HG03565 (cell line): ENCODE results near the gene CUTA.

Experiments used
- ATAC-seq: cut with Tn5 transposase; IDR thresholded peaks from one replicate; pipeline ENCODE4 v1.9.1; 2021; ENCODE audit warnings: mild to moderate bottlenecking, moderate library complexity; ENCODE audit not compliant: unreplicated experiment

The CUTA gene, protein sequence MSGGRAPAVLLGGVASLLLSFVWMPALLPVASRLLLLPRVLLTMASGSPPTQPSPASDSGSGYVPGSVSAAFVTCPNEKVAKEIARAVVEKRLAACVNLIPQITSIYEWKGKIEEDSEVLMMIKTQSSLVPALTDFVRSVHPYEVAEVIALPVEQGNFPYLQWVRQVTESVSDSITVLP

GRCh38 chr6:33417903-33418689 is at the start of gene CUTA:
CUTA (minus strand) TSS chr6:33418107; CDS start chr6:33418000, 107 bp downstream.
- peak; percentile 80 for ATAC-seq

DNA sequence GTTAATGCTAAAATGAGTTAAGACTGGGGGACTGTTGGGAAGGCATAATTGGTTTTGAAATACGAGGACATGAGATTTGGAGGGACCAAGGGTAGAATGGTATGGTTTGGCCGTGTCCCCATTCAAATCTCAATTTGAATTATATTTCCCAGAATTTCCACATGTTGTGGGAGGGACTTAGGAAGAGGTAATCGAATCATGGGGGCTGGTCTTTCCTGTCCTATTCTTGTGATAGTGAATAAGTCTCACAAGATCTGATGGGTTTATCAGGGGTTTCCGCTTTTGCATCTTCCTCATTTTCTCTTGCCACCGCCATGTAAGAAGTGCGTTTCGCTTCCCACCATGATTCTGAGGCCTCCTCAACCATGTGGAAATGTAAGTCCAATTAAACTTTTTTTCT is 49.2 kb upstream of the CUTA start:
- ATAC-seq, result no peak

GRCh38 chr6:33466075-33466735 is 48.3 kb upstream of the CUTA start:
- no peak for ATAC-seq

- no peak for ATAC-seq
Observed at GRCh38 chr6:33459226-33459625, 41.3 kb upstream of the CUTA start.

GRCh38 chr6:33458676-33459075 is 40.8 kb upstream of the CUTA start:
- no peak for ATAC-seq

GRCh38 chr6:33456156-33456555 is 38.2 kb upstream of the CUTA start:
- ATAC-seq, result no peak

DNA sequence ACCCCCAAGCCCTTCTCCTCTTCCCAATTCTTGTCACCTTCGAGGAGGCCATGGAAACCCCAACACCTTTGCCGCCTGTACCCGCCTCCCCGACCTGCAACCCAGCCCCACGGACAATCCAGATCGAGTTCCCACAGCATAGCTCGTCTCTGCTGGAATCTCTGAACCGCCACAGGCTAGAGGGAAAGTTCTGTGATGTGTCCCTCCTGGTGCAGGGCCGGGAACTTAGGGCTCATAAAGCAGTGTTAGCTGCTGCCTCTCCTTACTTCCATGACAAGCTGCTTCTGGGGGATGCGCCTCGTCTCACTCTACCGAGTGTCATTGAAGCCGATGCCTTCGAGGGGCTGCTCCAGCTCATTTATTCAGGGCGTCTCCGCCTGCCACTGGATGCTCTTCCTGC is 37.1 kb upstream of the CUTA start:
- ATAC-seq, result no peak

- peak; percentile 96 for ATAC-seq
Observed at GRCh38 chr6:33454009-33454946, 36.4 kb upstream of the CUTA start, which contains the start of gene ZBTB9. ZBTB9 (plus strand) TSS chr6:33454576; CDS start chr6:33455101, 525 bp downstream.

GRCh38 chr6:33453393-33454008 is 35.6 kb upstream of the CUTA start:
- ATAC-seq, result no peak

- ATAC-seq, result no peak
Observed at GRCh38 chr6:33452496-33452895, 34.6 kb upstream of the CUTA start.

GRCh38 chr6:33451606-33452005 is 33.7 kb upstream of the CUTA start:
- no peak for ATAC-seq

DNA sequence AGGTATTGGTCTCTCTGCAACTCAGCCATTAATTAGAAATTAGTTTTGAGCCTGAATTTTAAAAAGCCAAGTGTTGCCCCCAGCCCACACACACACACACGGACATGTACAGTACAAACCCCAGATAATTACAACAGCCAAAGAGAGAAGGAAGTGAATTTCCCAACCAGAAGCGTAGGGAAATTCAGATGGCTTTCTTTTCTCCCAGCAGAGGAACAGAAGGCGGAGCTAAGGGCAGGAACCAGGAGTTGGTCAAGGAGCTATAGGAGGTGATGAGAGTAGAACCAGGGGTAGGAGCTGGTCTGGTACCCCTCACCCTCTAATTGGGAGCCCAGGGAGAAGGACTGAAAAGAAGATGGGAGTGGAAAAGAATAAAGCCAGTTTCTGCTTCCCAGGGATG is 32.5 kb upstream of the CUTA start:
- ATAC-seq, result no peak

DNA sequence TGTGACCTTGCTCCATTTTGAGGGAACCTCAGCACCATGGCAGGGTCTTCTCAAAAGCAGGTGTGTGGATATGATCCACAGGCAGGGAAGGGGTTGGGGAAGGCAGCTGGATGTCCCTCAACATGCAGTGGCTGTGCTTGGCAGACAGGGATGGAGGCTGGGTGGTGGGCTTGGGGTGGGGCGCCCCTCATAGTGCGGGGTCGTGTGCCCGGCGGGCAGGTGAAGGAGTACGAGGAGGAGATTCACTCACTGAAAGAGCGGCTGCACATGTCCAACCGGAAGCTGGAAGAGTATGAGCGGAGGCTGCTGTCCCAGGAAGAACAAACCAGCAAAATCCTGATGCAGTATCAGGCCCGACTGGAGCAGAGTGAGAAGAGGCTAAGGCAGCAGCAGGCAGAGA is 28.4 kb upstream of the CUTA start:
- no peak for ATAC-seq

- ATAC-seq, result no peak
Observed at GRCh38 chr6:33445119-33445603, 27.3 kb upstream of the CUTA start.

DNA sequence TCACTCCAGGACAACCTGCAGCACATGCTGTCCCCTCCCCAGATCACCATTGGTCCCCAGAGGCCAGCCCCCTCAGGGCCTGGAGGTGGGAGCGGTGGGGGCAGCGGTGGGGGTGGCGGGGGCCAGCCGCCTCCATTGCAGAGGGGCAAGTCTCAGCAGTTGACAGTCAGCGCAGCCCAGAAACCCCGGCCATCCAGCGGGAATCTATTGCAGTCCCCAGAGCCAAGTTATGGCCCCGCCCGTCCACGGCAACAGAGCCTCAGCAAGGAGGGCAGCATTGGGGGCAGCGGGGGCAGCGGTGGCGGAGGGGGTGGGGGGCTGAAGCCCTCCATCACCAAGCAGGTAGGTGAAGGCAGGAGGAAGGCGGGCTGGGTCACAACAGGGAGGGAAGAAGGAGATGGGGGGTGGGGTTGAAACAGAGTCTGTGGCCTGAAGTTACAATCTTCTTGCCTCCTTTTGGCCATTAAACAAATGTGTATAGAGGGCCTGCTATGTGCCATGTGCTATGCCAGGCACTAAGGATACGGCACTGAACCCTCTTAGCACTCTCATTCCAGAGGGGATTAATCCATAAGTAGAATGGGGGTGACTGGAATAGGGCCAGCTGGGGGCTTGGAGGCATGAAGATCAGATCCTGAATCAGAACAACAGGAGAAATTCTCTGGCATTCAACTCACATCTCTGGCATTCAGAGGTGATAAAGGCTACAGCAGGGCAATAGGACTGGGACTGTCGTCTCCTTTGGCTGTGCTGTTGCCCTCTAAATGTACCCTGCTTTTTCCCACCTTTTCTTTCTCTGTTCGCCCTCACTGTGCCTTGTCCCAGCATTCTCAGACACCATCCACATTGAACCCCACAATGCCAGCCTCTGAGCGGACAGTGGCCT is 26.0 kb upstream of the CUTA start:
- ATAC-seq, result no peak

DNA sequence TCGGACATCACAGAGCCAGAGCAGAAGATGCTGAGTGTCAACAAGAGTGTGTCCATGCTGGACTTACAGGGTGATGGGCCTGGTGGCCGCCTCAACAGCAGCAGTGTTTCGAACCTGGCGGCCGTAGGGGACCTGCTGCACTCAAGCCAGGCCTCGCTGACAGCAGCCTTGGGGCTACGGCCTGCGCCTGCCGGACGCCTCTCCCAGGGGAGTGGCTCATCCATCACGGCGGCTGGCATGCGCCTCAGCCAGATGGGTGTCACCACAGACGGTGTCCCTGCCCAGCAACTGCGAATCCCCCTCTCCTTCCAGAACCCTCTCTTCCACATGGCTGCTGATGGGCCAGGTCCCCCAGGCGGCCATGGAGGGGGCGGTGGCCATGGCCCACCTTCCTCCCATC is 25.1 kb upstream of the CUTA start:
- no peak for ATAC-seq

DNA sequence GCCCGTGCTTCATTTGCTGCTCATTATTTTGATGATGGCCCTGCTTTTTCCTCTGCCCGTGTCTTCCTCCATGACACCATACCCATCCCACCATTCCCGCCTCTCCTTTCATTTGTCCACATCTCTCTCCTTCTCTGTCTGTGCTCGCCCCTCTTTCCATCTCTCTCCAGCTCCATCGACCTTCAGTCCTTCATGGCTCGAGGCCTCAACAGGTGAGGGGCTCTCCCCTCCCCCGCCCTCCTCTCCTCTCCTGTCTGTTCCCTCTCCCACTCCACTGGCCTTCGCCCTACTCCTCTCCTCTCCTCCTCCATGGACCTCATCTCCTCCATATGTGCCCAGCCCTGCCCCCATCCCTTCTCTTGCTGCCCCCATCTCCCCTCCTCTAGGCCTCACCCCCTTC is 24.4 kb upstream of the CUTA start:
- no peak for ATAC-seq

DNA sequence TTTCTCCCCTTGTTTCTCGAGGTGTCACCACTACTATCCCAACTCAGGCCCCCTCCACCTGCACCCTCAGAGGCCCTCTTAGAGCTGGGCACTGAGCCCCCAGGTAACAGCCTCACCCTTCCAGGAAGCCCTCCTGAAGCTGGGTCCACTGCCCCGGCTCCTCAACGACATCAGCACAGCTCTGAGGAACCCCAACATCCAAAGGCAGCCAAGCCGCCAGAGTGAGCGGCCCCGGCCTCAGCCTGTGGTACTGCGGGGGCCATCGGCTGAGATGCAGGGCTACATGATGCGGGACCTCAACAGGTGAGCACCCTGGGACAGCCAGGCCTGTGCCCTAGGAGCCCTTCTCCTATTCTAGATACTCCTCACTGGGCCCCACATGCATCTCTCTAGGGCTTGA is 23.6 kb upstream of the CUTA start:
- ATAC-seq, result no peak

DNA sequence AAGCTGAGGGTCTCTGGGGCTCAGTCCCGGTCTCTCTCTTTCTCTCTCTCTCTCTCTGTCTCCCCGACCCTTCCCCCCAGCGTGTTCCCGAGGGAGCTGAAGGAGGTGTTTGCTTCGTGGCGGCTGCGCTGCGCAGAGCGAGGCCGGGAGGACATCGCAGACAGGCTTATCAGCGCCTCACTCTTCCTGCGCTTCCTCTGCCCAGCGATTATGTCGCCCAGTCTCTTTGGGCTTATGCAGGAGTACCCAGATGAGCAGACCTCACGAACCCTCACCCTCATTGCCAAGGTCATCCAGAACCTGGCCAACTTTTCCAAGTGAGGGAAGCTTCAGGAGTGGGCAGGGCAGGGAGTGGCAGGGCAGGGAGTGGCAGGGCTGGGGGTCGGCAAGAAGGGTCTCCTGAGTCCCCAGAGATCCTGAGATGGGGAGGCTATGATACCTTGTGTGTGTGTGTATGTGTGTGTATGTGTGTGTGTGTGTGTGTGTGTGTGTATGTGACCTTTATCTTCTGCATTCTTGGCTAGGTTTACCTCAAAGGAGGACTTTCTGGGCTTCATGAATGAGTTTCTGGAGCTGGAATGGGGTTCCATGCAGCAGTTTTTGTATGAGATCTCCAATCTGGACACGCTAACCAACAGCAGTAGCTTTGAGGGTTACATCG is 22.9 kb upstream of the CUTA start:
- ATAC-seq, result no peak
